ENCODE results near the gene SAT1.
A peak's percentile ranks its signal among the peaks of the same experiment; 100 is the strongest.
"Not testable (repeated sequence)": the region's sequence is repeated elsewhere in the genome, so short reads cannot be mapped to it uniquely, and the experiment has no call there.

Gene SAT1

GRCh38 chrX:23782863-23783588, at the start of gene SAT1:
Gene SAT1 (plus strand): TSS chrX:23783173. CDS start chrX:23783352, 179 bp downstream.
- Histone ChIP-seq H3K27me3 (ENCODE audit: control insufficient read depth in 5 of 5, insufficient read depth in 4 of 5, low read length in 5 of 5) (peaks cover 0 to 11% (median 0%) of the 10 kb centered on the region in 5 donors), H3K9ac (ENCODE audit: low read length in 5 of 5) (peak within 1 kb of the TSS; percentile 68 to 93 (median 86)), H3K4me1 (ENCODE audit: control insufficient read depth in 5 of 5, insufficient read depth in 5 of 5, low read length in 5 of 5) (peaks cover 7 to 16% (median 11%) of the 10 kb centered on the region in 5 donors), H3K4me3 (ENCODE audit: low read depth in 1 of 5, low read length in 5 of 5) (peak within 1 kb of the TSS; percentile 87 to 96 (median 88)), H3K9me3 (ENCODE audit: control insufficient read depth in 5 of 5, low read length in 5 of 5) (no peaks in the 10 kb centered on the region), H3K27ac (ENCODE audit: low read depth, low read length) (peak within 1 kb of the TSS; percentile 92), H3K36me3 (ENCODE audit: control insufficient read depth in 5 of 5, insufficient read depth in 5 of 5, low read length in 5 of 5) (peaks cover 0 to 14% (median 7%) of the 10 kb centered on the region in 5 donors)

GRCh38 chrX:23736030-23736429, 46.9 kb upstream of the SAT1 start:
- Histone ChIP-seq H3K27me3 (ENCODE audit: control insufficient read depth in 5 of 5, insufficient read depth in 4 of 5, low read length in 5 of 5) (no peaks in the 10 kb centered on the region), H3K4me1 (ENCODE audit: control insufficient read depth in 5 of 5, insufficient read depth in 5 of 5, low read length in 5 of 5) (no peaks in the 10 kb centered on the region), H3K27ac (ENCODE audit: low read depth, low read length) (no peak overlapping the region)

GRCh38 chrX:23737413-23737812, 45.6 kb upstream of the SAT1 start:
- H3K36me3 ChIP-seq (ENCODE audit: control insufficient read depth in 5 of 5, insufficient read depth in 5 of 5, low read length in 5 of 5) = peaks cover 0 to 8% (median 3%) of the 10 kb centered on the region in 5 donors
- no peak overlapping the region for H3K4me3 ChIP-seq (ENCODE audit: low read depth in 1 of 5, low read length in 5 of 5)
- H3K9me3 ChIP-seq (ENCODE audit: control insufficient read depth in 5 of 5, low read length in 5 of 5) = peaks cover 0 to 6% (median 0%) of the 10 kb centered on the region in 5 donors
- no peaks in the 10 kb centered on the region for H3K27me3 ChIP-seq (ENCODE audit: control insufficient read depth in 5 of 5, insufficient read depth in 4 of 5, low read length in 5 of 5)
- peaks cover 0 to 12% (median 6%) of the 10 kb centered on the region in 5 donors for H3K4me1 ChIP-seq (ENCODE audit: control insufficient read depth in 5 of 5, insufficient read depth in 5 of 5, low read length in 5 of 5)
- no peak overlapping the region for H3K27ac ChIP-seq (ENCODE audit: low read depth, low read length)
- no peak overlapping the region for H3K9ac ChIP-seq (ENCODE audit: low read length in 5 of 5)

More at GRCh38 chrX:23736030-23736429, 46.9 kb upstream of the SAT1 start:
- Histone ChIP-seq H3K9me3 (ENCODE audit: control insufficient read depth in 5 of 5, low read length in 5 of 5) (peaks cover 0 to 6% (median 0%) of the 10 kb centered on the region in 5 donors), H3K36me3 (ENCODE audit: control insufficient read depth in 5 of 5, insufficient read depth in 5 of 5, low read length in 5 of 5) (peaks cover 0 to 15% (median 6%) of the 10 kb centered on the region in 5 donors), H3K4me3 (ENCODE audit: low read depth in 1 of 5, low read length in 5 of 5) (no peak overlapping the region), H3K9ac (ENCODE audit: low read length in 5 of 5) (no peak overlapping the region)

- H3K27ac ChIP-seq (ENCODE audit: low read depth, low read length) = peak overlapping the region; percentile 94
- peak overlapping the region in 4 of 5 donors; percentile 68 to 90 (median 80) for H3K9ac ChIP-seq (ENCODE audit: low read length in 5 of 5)
- H3K4me3 ChIP-seq (ENCODE audit: low read depth in 1 of 5, low read length in 5 of 5) = peak overlapping the region; percentile 68 to 78 (median 73)
- peaks cover 0 to 6% (median 0%) of the 10 kb centered on the region in 5 donors for H3K9me3 ChIP-seq (ENCODE audit: control insufficient read depth in 5 of 5, low read length in 5 of 5)
- H3K27me3 ChIP-seq (ENCODE audit: control insufficient read depth in 5 of 5, insufficient read depth in 4 of 5, low read length in 5 of 5) = no peaks in the 10 kb centered on the region
- H3K36me3 ChIP-seq (ENCODE audit: control insufficient read depth in 5 of 5, insufficient read depth in 5 of 5, low read length in 5 of 5) = no peaks in the 10 kb centered on the region
- H3K4me1 ChIP-seq (ENCODE audit: control insufficient read depth in 5 of 5, insufficient read depth in 5 of 5, low read length in 5 of 5) = peaks cover 0 to 12% (median 6%) of the 10 kb centered on the region in 5 donors
These were observed 40.7 kb upstream of the SAT1 start for GRCh38 chrX:23742174-23742696.

GRCh38 chrX:23742697-23743622, 40.0 kb upstream of the SAT1 start, which contains the start of gene ACOT9:
Gene ACOT9 (minus strand): TSS chrX:23743276. CDS start chrX:23743144, 132 bp downstream.
- Histone ChIP-seq H3K9ac (ENCODE audit: low read length in 5 of 5) (peak within 1 kb of the TSS in 4 of 5 donors; percentile 68 to 90 (median 80)), H3K36me3 (ENCODE audit: control insufficient read depth in 5 of 5, insufficient read depth in 5 of 5, low read length in 5 of 5) (no peaks in the 10 kb centered on the region), H3K4me3 (ENCODE audit: low read depth in 1 of 5, low read length in 5 of 5) (peak within 1 kb of the TSS; percentile 68 to 78 (median 73)), H3K27ac (ENCODE audit: low read depth, low read length) (peak within 1 kb of the TSS; percentile 94), H3K9me3 (ENCODE audit: control insufficient read depth in 5 of 5, low read length in 5 of 5) (peaks cover 0 to 6% (median 0%) of the 10 kb centered on the region in 5 donors), H3K27me3 (ENCODE audit: control insufficient read depth in 5 of 5, insufficient read depth in 4 of 5, low read length in 5 of 5) (no peaks in the 10 kb centered on the region), H3K4me1 (ENCODE audit: control insufficient read depth in 5 of 5, insufficient read depth in 5 of 5, low read length in 5 of 5) (peaks cover 0 to 12% (median 6%) of the 10 kb centered on the region in 5 donors)

GRCh38 chrX:23743623-23743971, 39.4 kb upstream of the SAT1 start:
- Histone ChIP-seq H3K4me1 (ENCODE audit: control insufficient read depth in 5 of 5, insufficient read depth in 5 of 5, low read length in 5 of 5) (peaks cover 0 to 12% (median 6%) of the 10 kb centered on the region in 5 donors), H3K27ac (ENCODE audit: low read depth, low read length) (peak overlapping the region; percentile 94), H3K4me3 (ENCODE audit: low read depth in 1 of 5, low read length in 5 of 5) (peak overlapping the region in 2 of 5 donors; percentile 70 to 78)
- not testable (repeated sequence) for H3K27me3 ChIP-seq (ENCODE audit: control insufficient read depth in 5 of 5, insufficient read depth in 4 of 5, low read length in 5 of 5); H3K9ac ChIP-seq (ENCODE audit: low read length in 5 of 5); H3K9me3 ChIP-seq (ENCODE audit: control insufficient read depth in 5 of 5, low read length in 5 of 5); H3K36me3 ChIP-seq (ENCODE audit: control insufficient read depth in 5 of 5, insufficient read depth in 5 of 5, low read length in 5 of 5)

- H3K4me3 ChIP-seq (ENCODE audit: low read depth in 1 of 5, low read length in 5 of 5) = no peak overlapping the region
- no peak overlapping the region for H3K9ac ChIP-seq (ENCODE audit: low read length in 5 of 5)
- peaks cover 0 to 6% (median 0%) of the 10 kb centered on the region in 5 donors for H3K27me3 ChIP-seq (ENCODE audit: control insufficient read depth in 5 of 5, insufficient read depth in 4 of 5, low read length in 5 of 5)
- H3K4me1 ChIP-seq (ENCODE audit: control insufficient read depth in 5 of 5, insufficient read depth in 5 of 5, low read length in 5 of 5) = peaks cover 0 to 12% (median 6%) of the 10 kb centered on the region in 5 donors
- H3K27ac ChIP-seq (ENCODE audit: low read depth, low read length) = no peak overlapping the region
- peaks cover 0 to 3% (median 0%) of the 10 kb centered on the region in 5 donors for H3K9me3 ChIP-seq (ENCODE audit: control insufficient read depth in 5 of 5, low read length in 5 of 5)
- H3K36me3 ChIP-seq (ENCODE audit: control insufficient read depth in 5 of 5, insufficient read depth in 5 of 5, low read length in 5 of 5) = no peaks in the 10 kb centered on the region
These were observed 37.2 kb upstream of the SAT1 start for GRCh38 chrX:23745786-23746185.

- Histone ChIP-seq H3K27ac (ENCODE audit: low read depth, low read length) (no peak overlapping the region), H3K9ac (ENCODE audit: low read length in 5 of 5) (no peak overlapping the region), H3K36me3 (ENCODE audit: control insufficient read depth in 5 of 5, insufficient read depth in 5 of 5, low read length in 5 of 5) (no peaks in the 10 kb centered on the region), H3K27me3 (ENCODE audit: control insufficient read depth in 5 of 5, insufficient read depth in 4 of 5, low read length in 5 of 5) (peaks cover 0 to 6% (median 0%) of the 10 kb centered on the region in 5 donors), H3K4me1 (ENCODE audit: control insufficient read depth in 5 of 5, insufficient read depth in 5 of 5, low read length in 5 of 5) (no peaks in the 10 kb centered on the region), H3K9me3 (ENCODE audit: control insufficient read depth in 5 of 5, low read length in 5 of 5) (no peaks in the 10 kb centered on the region), H3K4me3 (ENCODE audit: low read depth in 1 of 5, low read length in 5 of 5) (no peak overlapping the region)
These were observed 33.8 kb upstream of the SAT1 start for GRCh38 chrX:23749129-23749528.

- Histone ChIP-seq H3K27ac (ENCODE audit: low read depth, low read length) (no peak overlapping the region), H3K4me3 (ENCODE audit: low read depth in 1 of 5, low read length in 5 of 5) (no peak overlapping the region), H3K9ac (ENCODE audit: low read length in 5 of 5) (no peak overlapping the region), H3K4me1 (ENCODE audit: control insufficient read depth in 5 of 5, insufficient read depth in 5 of 5, low read length in 5 of 5) (no peaks in the 10 kb centered on the region), H3K9me3 (ENCODE audit: control insufficient read depth in 5 of 5, low read length in 5 of 5) (no peaks in the 10 kb centered on the region), H3K27me3 (ENCODE audit: control insufficient read depth in 5 of 5, insufficient read depth in 4 of 5, low read length in 5 of 5) (peaks cover 0 to 6% (median 0%) of the 10 kb centered on the region in 5 donors), H3K36me3 (ENCODE audit: control insufficient read depth in 5 of 5, insufficient read depth in 5 of 5, low read length in 5 of 5) (no peaks in the 10 kb centered on the region)
These were observed 33.4 kb upstream of the SAT1 start for GRCh38 chrX:23749576-23749975.
